GM10266 (cell line): ENCODE results near the gene TMTC4.

Experiments
- DNase-seq: peaks from one replicate; pipeline ENCODE4 v3.0.0; 2012; ENCODE audit errors: extremely low spot score
- CTCF ChIP-seq: IDR thresholded peaks from 2 replicates; pipeline ENCODE4 v1.5.1; 2012; ENCODE audit warnings: mild to moderate bottlenecking, low read depth; ENCODE audit not compliant: control insufficient read depth, insufficient read depth; ENCODE audit errors: missing control alignments

The TMTC4 gene

GRCh38 chr13:100674872-100675660 lies 471 bp upstream of the TMTC4 start:
- DNase-seq: peak; percentile 99
- TF ChIP-seq CTCF: peak; percentile 59

GRCh38 chr13:100673713-100674571 lies 653 bp downstream of the TMTC4 start:
- peak; percentile 68 for DNase-seq
- no peak for TF ChIP-seq CTCF

GRCh38 chr13:100673376-100673712 lies 1.3 kb downstream of the TMTC4 start:
- DNase-seq: no peak
- TF ChIP-seq CTCF: no peak

- no peak for DNase-seq
- no peak for TF ChIP-seq CTCF
These were observed 3.0 kb downstream of the TMTC4 start for GRCh38 chr13:100671389-100672182.

- no peak for TF ChIP-seq CTCF
- DNase-seq: no peak
These were observed 6.2 kb downstream of the TMTC4 start for GRCh38 chr13:100668408-100668807.

- DNase-seq: no peak
- no peak for TF ChIP-seq CTCF
These were observed 6.7 kb downstream of the TMTC4 start for GRCh38 chr13:100667894-100668293.
